Endothelial cell of umbilical vein (primary cell): ENCODE results near the gene ATXN7L1. TPM values are rescaled to one million over a fixed set of nuclear protein-coding genes. Genes with fewer than 3 reads are reported as not detected.

Experiments used
- BruUV-seq: library from RNA; stranded (reverse); fragments of 400-500 nt; replicated peaks from 2 replicates; lab custom pipeline; 2021; lab: Mats Ljungman, UMichigan
- CTCF ChIA-PET: fragments of 300-600, 350-600 bp; sonication (Branson Sonifier 250); formaldehyde crosslinking; loops from one replicate; lab custom pipeline; 2021; ENCODE audit warnings: antibody characterized with exemption, inconsistent platforms; lab: Charles Lee
- POLR2A ChIA-PET: fragments of 300-600, 350-600 bp; sonication (Branson Sonifier 250); formaldehyde crosslinking; loops from one replicate; lab custom pipeline; 2021; ENCODE audit warnings: antibody characterized with exemption, inconsistent platforms; lab: Charles Lee
- DNase-seq: peaks from one replicate; pipeline ENCODE4 v3.0.0-alpha.2; 2011; ENCODE audit warnings: low read depth, low spot score
- FAIRE-seq: peaks from 2 replicates; lab custom pipeline; 2011; peaks lifted over from hg19 to GRCh38; lab: Jason Lieb, UNC
- H2AFZ ChIP-seq: 2 replicates; pipeline ENCODE4 v1.6.0; 2012; ENCODE audit warnings: low read depth, low read length, control low read depth, inconsistent platforms
- H3K27ac ChIP-seq: 2 replicates; pipeline ENCODE4 v1.5.1; 2011; ENCODE audit warnings: low read depth, mild to moderate bottlenecking, control low read depth, low read length, moderate library complexity; ENCODE audit not compliant: insufficient read depth
- H3K27me3 ChIP-seq, 2 experiments: 2 replicates each; pipeline versions ENCODE4 v1.6.0 to v1.6.1; 2011; ENCODE audit warnings: low read length in 2 of 2, mixed read lengths in 1 of 2; ENCODE audit not compliant: control insufficient read depth in 2 of 2, insufficient read depth in 2 of 2
- H3K36me3 ChIP-seq, 2 experiments: 2 replicates in 1 of 2; 3 replicates in 1 of 2; pipeline ENCODE4 v1.5.1; 2011; ENCODE audit warnings: low read length in 2 of 2, mild to moderate bottlenecking in 1 of 2, moderate library complexity in 1 of 2; ENCODE audit not compliant: control insufficient read depth in 2 of 2, insufficient read depth in 2 of 2; ENCODE audit errors: extremely low read depth in 1 of 2
- H3K4me1 ChIP-seq: 3 replicates; pipeline ENCODE4 v1.5.1; 2011; ENCODE audit warnings: mild to moderate bottlenecking, low read length; ENCODE audit not compliant: control insufficient read depth, insufficient read depth; ENCODE audit errors: extremely low read depth
- H3K4me2 ChIP-seq: 2 replicates; pipeline ENCODE4 v1.6.1; 2011; ENCODE audit warnings: low read length, control low read depth, mixed read lengths; ENCODE audit not compliant: insufficient read depth
- H3K4me3 ChIP-seq, 3 experiments: fragments of 200-600 bp in 1 of 3; sonication (generic), shearing (Covaris generic) in 1 of 3; replicated peaks in 1 of 3; 2 replicates each; pipeline ENCODE4 v1.5.1; 2011 to 2016; ENCODE audit warnings: control low read depth in 3 of 3, low read length in 3 of 3, mild to moderate bottlenecking in 2 of 3, inconsistent platforms in 1 of 3, low read depth in 1 of 3, moderate library complexity in 1 of 3; ENCODE audit not compliant: insufficient read depth in 1 of 3
- H3K79me2 ChIP-seq: 2 replicates; pipeline ENCODE4 v1.6.0; 2012; ENCODE audit warnings: low read length, inconsistent platforms; ENCODE audit not compliant: control insufficient read depth, insufficient read depth
- H3K9ac ChIP-seq: replicated peaks from 2 replicates; pipeline ENCODE3; 2011; ENCODE audit warnings: low read length, control low read depth; ENCODE audit not compliant: insufficient read depth; ENCODE audit errors: extremely low read depth
- H3K9me1 ChIP-seq: replicated peaks from 3 replicates; pipeline ENCODE4 v1.6.0; 2011; ENCODE audit warnings: mild to moderate bottlenecking, low read length; ENCODE audit not compliant: control insufficient read depth, insufficient read depth; ENCODE audit errors: extremely low read depth
- H3K9me3 ChIP-seq: replicated peaks from 2 replicates; pipeline ENCODE4 v1.5.1; 2012; ENCODE audit warnings: low read length, inconsistent platforms; ENCODE audit not compliant: control insufficient read depth, insufficient read depth
- H4K20me1 ChIP-seq: replicated peaks from 2 replicates; pipeline ENCODE3; 2011; ENCODE audit warnings: mild to moderate bottlenecking, low read length; ENCODE audit not compliant: control insufficient read depth, insufficient read depth; ENCODE audit errors: extremely low read depth
- CTCF ChIP-seq, 2 donors: IDR thresholded peaks; 1 replicate in 1 of 2; 2 replicates in 1 of 2; pipeline ENCODE4 v1.5.1; 2011; ENCODE audit warnings: low read length in 2 of 2, mild to moderate bottlenecking in 2 of 2, moderate library complexity in 2 of 2, control low read depth in 1 of 2, inconsistent platforms in 1 of 2, low read depth in 1 of 2; ENCODE audit not compliant: insufficient read depth in 1 of 2; ENCODE audit errors: extremely low read depth in 1 of 2
- EZH2 ChIP-seq: IDR thresholded peaks from 2 replicates; pipeline ENCODE4 v1.6.1; 2012; ENCODE audit warnings: borderline replicate concordance, low read depth, mild to moderate bottlenecking, moderate library complexity, low read length, inconsistent platforms; ENCODE audit not compliant: severe bottlenecking
- FOS ChIP-seq: IDR thresholded peaks from 2 replicates; pipeline ENCODE4 v1.6.1; 2011; ENCODE audit warnings: mild to moderate bottlenecking, low read length, moderate library complexity, borderline replicate concordance; ENCODE audit not compliant: insufficient read depth
- GATA2 ChIP-seq: IDR thresholded peaks from 2 replicates; pipeline ENCODE4 v1.7.0; 2011; ENCODE audit warnings: low read depth, mild to moderate bottlenecking, moderate library complexity, mixed read lengths, low read length; ENCODE audit not compliant: insufficient read length, insufficient read depth
- JUN ChIP-seq: IDR thresholded peaks from 2 replicates; pipeline ENCODE4 v1.6.1; 2011; ENCODE audit warnings: borderline replicate concordance, low read depth; ENCODE audit not compliant: insufficient read length, insufficient read depth
- MAX ChIP-seq: IDR thresholded peaks from 2 replicates; pipeline ENCODE4 v1.6.1; 2011; ENCODE audit not compliant: insufficient read depth, insufficient read length
- MYC ChIP-seq: IDR thresholded peaks from one replicate; pipeline ENCODE4 v1.6.1; 2011; ENCODE audit warnings: mild to moderate bottlenecking, low read depth, low read length
- POLR2A ChIP-seq: IDR thresholded peaks from 2 replicates; pipeline ENCODE4 v1.6.1; 2012; ENCODE audit warnings: low read depth, mild to moderate bottlenecking, control low read depth, low read length
- POLR2AphosphoS5 ChIP-seq: IDR thresholded peaks from 2 replicates; pipeline ENCODE4 v1.6.1; 2012; ENCODE audit warnings: low read depth, mild to moderate bottlenecking, control low read depth, low read length, moderate library complexity; ENCODE audit not compliant: insufficient read depth
- dilution Hi-C: fragments of 300-500 bp; cut with MboI; formaldehyde crosslinking; loops from one replicate; pipeline ENCODE4 v1.15.0; 2019; ENCODE audit warnings: low sequenced_read_pairs; ENCODE audit not compliant: extremely low pct_ligation_motif_present
- intact Hi-C: fragments of 100-400 bp; cut with micrococcal nuclease; formaldehyde crosslinking; loops from one replicate; pipeline ENCODE4 v1.10.0; 2022
- polyA plus RNA-seq, 4 experiments: library from polyadenylated mRNA; depleted of rRNA in 3 of 4; stranded (reverse) in 3 of 4; unstranded in 1 of 4; fragments of >200 nt; gene quantifications; 2 replicates each; pipeline versions ENCODE4 v1.2.1 to v1.2.3, GENCODE V29; 2011 to 2012; ENCODE audit warnings: missing spikeins in 1 of 4
- total RNA-seq: library from RNA; stranded (reverse); gene quantifications from 2 replicates; pipeline ENCODE4 v1.2.3, GENCODE V29; 2021

ATXN7L1 gene
- total and polyA plus RNA-seq, 2 donors (not counting 3 experiments of a cell fraction or from before 2014, with no cell fraction given) = 4.6 to 15.6 TPM

GRCh38 chr7:105909742-105910141 lies 33.3 kb upstream of the ATXN7L1 start:
- H3K4me2 ChIP-seq = no peak overlapping the region
- no peaks in the 10 kb centered on the region for H4K20me1 ChIP-seq
- POLR2A ChIA-PET = no interaction called here
- H3K9me3 ChIP-seq = no peaks in the 10 kb centered on the region
- H2AFZ ChIP-seq = no peak overlapping the region
- H3K4me3 ChIP-seq = no peak overlapping the region
- H3K27ac ChIP-seq = no peak overlapping the region
- CTCF ChIA-PET = no interaction called here
- H3K27me3 ChIP-seq = peaks cover 0 to 2% of the 10 kb centered on the region in 2 experiments
- dilution Hi-C loops (no loop called here), intact Hi-C loops (no loop called here)
- TF ChIP-seq FOS (no peak), GATA2 (no peak), MAX (no peak), POLR2AphosphoS5 (no peak), JUN (no peak), MYC (no peak), EZH2 (no peak), CTCF (IDR thresholded peaks at IDR 0.05; ENCODE audit: extremely low read depth in 1 of 2, insufficient read depth in 1 of 2, low read depth in 1 of 2, low read length in 2 of 2) (no peak), POLR2A (no peak)
- FAIRE-seq (no peak), DNase-seq (no peak)
- no peaks in the 10 kb centered on the region for H3K4me1 ChIP-seq
- no TSS peak for BruUV-seq
- no peaks in the 10 kb centered on the region for H3K79me2 ChIP-seq
- no peak overlapping the region for H3K9ac ChIP-seq
- no peaks in the 10 kb centered on the region for H3K9me1 ChIP-seq
- H3K36me3 ChIP-seq = no peaks in the 10 kb centered on the region
